Activated CD8-positive, alpha-beta T cell treated with anti-CD3 and anti-CD28 coated beads for 36 hours (primary cell): Measurements from ENCODE around the gene SOX8. TPM values are rescaled to one million over a fixed set of nuclear protein-coding genes. Genes with fewer than 3 reads are reported as not detected.

Experiments
- ATAC-seq: fragments of 200-7000 bp; cut with Tn5 transposase; one replicate; pipeline ENCODE4 v1.10.0; 2021; ENCODE audit warnings: mild to moderate bottlenecking, moderate library complexity
- CTCF ChIA-PET: fragments of 350-600 bp; sonication (Branson Sonifier 250); formaldehyde crosslinking; loops from one replicate; lab custom pipeline; 2021; ENCODE audit warnings: antibody characterized with exemption; lab: Charles Lee
- POLR2A ChIA-PET: fragments of 350-600 bp; sonication (Branson Sonifier 250); formaldehyde crosslinking; loops from one replicate; lab custom pipeline; 2021; ENCODE audit warnings: antibody characterized with exemption; lab: Charles Lee
- DNase-seq: peaks from one replicate; pipeline ENCODE4 v3.0.0-alpha.2; 2020
- H3K27ac Mint-ChIP-seq: one replicate; pipeline ENCODE4 v1.8.0; 2021; ENCODE audit warnings: mild to moderate bottlenecking, mixed read lengths
- H3K27me3 Mint-ChIP-seq: one replicate; pipeline ENCODE4 v1.8.0; 2021; ENCODE audit warnings: mixed read lengths
- H3K36me3 Mint-ChIP-seq: one replicate; pipeline ENCODE4 v1.8.0; 2021; ENCODE audit warnings: low read depth, mixed read lengths
- H3K4me1 Mint-ChIP-seq: one replicate; pipeline ENCODE4 v1.8.0; 2021; ENCODE audit warnings: low read depth, mixed read lengths
- H3K4me3 Mint-ChIP-seq: one replicate; pipeline ENCODE4 v1.8.0; 2021; ENCODE audit warnings: mild to moderate bottlenecking, moderate library complexity, mixed read lengths
- H3K9me3 Mint-ChIP-seq: one replicate; pipeline ENCODE4 v1.8.0; 2021; ENCODE audit warnings: mixed read lengths
- CTCF ChIP-seq: fragments of 200-600 bp; IDR thresholded peaks from one replicate; pipeline ENCODE4 v1.8.0; 2022; ENCODE audit warnings: antibody characterized with exemption, mild to moderate bottlenecking
- intact Hi-C: fragments of 100-400 bp; cut with micrococcal nuclease; formaldehyde crosslinking; loops from one replicate; pipeline ENCODE4 v1.10.0; 2022
- total RNA-seq, 2 experiments: library from RNA; stranded (reverse); gene quantifications; one replicate each; pipeline ENCODE4 v1.2.3, GENCODE V29; 2021

Gene SOX8
- total RNA-seq, 2 experiments from 2014 or later, result 1.6 to 2.1 TPM

GRCh38 chr16:995783-996182 lies 14.2 kb downstream of the SOX8 start:
- no peak for ATAC-seq

GRCh38 chr16:996681-997080 lies 15.1 kb downstream of the SOX8 start:
- POLR2A ChIA-PET, result interaction anchor here (1.2 to 1.7 kb wide), 4 partner anchors 9 to 14 kb away, joined by 3 to 6 read pairs (median 4); no protein-coding TSS in a partner anchor
- Mint-ChIP-seq H3K27me3 (peaks cover 3% of the 10 kb centered on the region), H3K36me3 (no peaks in the 10 kb centered on the region), H3K4me1 (peaks cover 39% of the 10 kb centered on the region), H3K9me3 (peaks cover 8% of the 10 kb centered on the region), H3K27ac (peak overlapping the region; percentile 67), H3K4me3 (no peak overlapping the region)
- CTCF ChIA-PET, result interaction anchor here (1.3 to 1.4 kb wide), 2 partner anchors 15 to 284 kb away, joined by 3 to 6 read pairs; partner anchors contain the start of gene SOX8
- intact Hi-C loops, result no loop called here
- TF ChIP-seq CTCF, result no peak
- peak; percentile 38 for DNase-seq
- no peak for ATAC-seq

More at GRCh38 chr16:995783-996182, 14.2 kb downstream of the SOX8 start:
- intact Hi-C loops, result no loop called here
- no peak for DNase-seq
- CTCF ChIA-PET, result interaction anchor here (0.9 to 1.3 kb wide), 3 partner anchors 12 to 284 kb away, joined by 3 to 4 read pairs (median 3); partner anchors contain the start of gene SOX8
- TF ChIP-seq CTCF, result no peak
- Mint-ChIP-seq H3K4me3 (no peak overlapping the region), H3K27ac (no peak overlapping the region), H3K27me3 (peaks cover 3% of the 10 kb centered on the region), H3K4me1 (peaks cover 36% of the 10 kb centered on the region), H3K9me3 (peaks cover 8% of the 10 kb centered on the region), H3K36me3 (no peaks in the 10 kb centered on the region)
- POLR2A ChIA-PET, result interaction anchor here (0.6 to 1.7 kb wide), 3 partner anchors 10 to 32 kb away, joined by 3 to 6 read pairs (median 4); no protein-coding TSS in a partner anchor

- peak; percentile 63 for ATAC-seq
- H3K36me3 Mint-ChIP-seq, result no peaks in the 10 kb centered on the region
- intact Hi-C loops, result no loop called here
- H3K4me3 Mint-ChIP-seq, result peak overlapping the region; percentile 52
- DNase-seq, result peak; percentile 70
- H3K4me1 Mint-ChIP-seq, result peaks cover 45% of the 10 kb centered on the region
- ChIA-PET POLR2A (interaction anchor here (1.0 to 1.8 kb wide), 4 partner anchors 9 to 16 kb away, joined by 3 to 7 read pairs (median 4); partner anchors contain the start of gene SOX8), CTCF (interaction anchor here (0.7 to 1.4 kb wide), 5 partner anchors 13 to 285 kb away, joined by 3 to 6 read pairs (median 3); no protein-coding TSS in a partner anchor)
- H3K27me3 Mint-ChIP-seq, result peaks cover 3% of the 10 kb centered on the region
- TF ChIP-seq CTCF, result no peak
- peak overlapping the region; percentile 46 for H3K27ac Mint-ChIP-seq
- peaks cover 8% of the 10 kb centered on the region for H3K9me3 Mint-ChIP-seq
Observed at GRCh38 chr16:997440-998051, 16.0 kb downstream of the SOX8 start.

GRCh38 chr16:998211-998610 lies 16.6 kb downstream of the SOX8 start:
- CTCF ChIA-PET, result interaction anchor here (0.7 to 1.4 kb wide), 2 partner anchors 58 to 213 kb away, joined by 3 read pairs; no protein-coding TSS in a partner anchor
- Mint-ChIP-seq H3K27me3 (peaks cover 3% of the 10 kb centered on the region), H3K4me1 (peaks cover 51% of the 10 kb centered on the region), H3K9me3 (peaks cover 8% of the 10 kb centered on the region), H3K27ac (peak overlapping the region; percentile 46), H3K36me3 (no peaks in the 10 kb centered on the region), H3K4me3 (peak overlapping the region; percentile 52)
- intact Hi-C loops, result no loop called here
- peak; percentile 9 for ATAC-seq
- peak; percentile 37 for DNase-seq
- POLR2A ChIA-PET, result interaction anchor here (1.0 to 1.8 kb wide), 4 partner anchors 8 to 17 kb away, joined by 3 to 7 read pairs (median 4); partner anchors contain the start of gene SOX8
- no peak for TF ChIP-seq CTCF

- Mint-ChIP-seq H3K4me1 (peaks cover 55% of the 10 kb centered on the region), H3K4me3 (no peak overlapping the region), H3K27me3 (peaks cover 3% of the 10 kb centered on the region), H3K36me3 (no peaks in the 10 kb centered on the region), H3K9me3 (peaks cover 8% of the 10 kb centered on the region), H3K27ac (no peak overlapping the region)
- intact Hi-C loops, result no loop called here
- TF ChIP-seq CTCF, result no peak
- ChIA-PET POLR2A (interaction anchor here (1.0 to 1.8 kb wide), 2 partner anchors 10 to 17 kb away, joined by 3 to 7 read pairs; partner anchors contain the start of gene SOX8), CTCF (interaction anchor here (1.4 kb wide), 1 partner anchor 213 kb away, joined by 3 read pairs; no protein-coding TSS in a partner anchor)
- DNase-seq (no peak), ATAC-seq (no peak)
Observed at GRCh38 chr16:998615-999014, 17.0 kb downstream of the SOX8 start.
